GM21526 (cell line): ENCODE measurements around the gene LOXHD1.

ENCODE experiments used
- ATAC-seq: cut with Tn5 transposase; IDR thresholded peaks from one replicate; pipeline ENCODE4 v1.9.1; 2021; ENCODE audit warnings: moderate library complexity; ENCODE audit not compliant: unreplicated experiment, low FRiP score

LOXHD1 gene

DNA sequence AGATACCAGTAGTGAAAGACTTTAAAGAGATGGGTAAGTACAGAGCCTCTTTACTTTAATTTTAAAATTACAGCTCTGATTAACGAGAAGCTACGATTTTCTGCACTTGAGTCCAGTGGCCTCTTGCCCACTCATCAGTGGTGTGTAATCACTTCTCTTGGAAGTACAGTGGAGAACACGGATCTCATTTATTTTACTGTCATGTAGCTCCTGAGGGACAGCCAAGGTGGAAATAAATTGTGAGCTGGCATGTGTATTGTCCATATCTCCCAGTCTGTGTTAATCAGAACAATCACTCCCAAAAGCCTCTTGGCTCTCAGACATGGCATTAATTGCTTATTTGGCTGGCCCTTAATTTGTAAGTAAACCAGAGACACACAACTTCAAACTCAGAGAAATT is 69.4 kb downstream of the LOXHD1 start:
- no peak for ATAC-seq

DNA sequence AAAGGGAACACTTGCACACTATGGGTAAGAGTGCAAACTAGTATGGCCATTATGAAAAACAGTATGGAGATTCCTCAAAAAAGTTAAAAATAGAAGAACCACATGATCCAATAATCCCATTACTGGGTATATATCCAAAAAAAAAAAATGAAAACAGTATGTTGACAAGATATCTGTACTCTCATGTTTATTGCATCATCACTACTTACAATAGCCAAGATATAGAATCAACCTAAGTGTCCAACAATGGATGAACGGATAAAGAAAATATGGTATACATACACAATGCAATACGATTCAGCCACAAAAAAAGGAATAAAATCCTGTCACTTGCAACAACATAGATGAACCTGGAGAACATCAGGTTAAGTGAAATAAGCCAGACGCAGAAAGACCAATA is 73.3 kb downstream of the LOXHD1 start:
- no peak for ATAC-seq

DNA sequence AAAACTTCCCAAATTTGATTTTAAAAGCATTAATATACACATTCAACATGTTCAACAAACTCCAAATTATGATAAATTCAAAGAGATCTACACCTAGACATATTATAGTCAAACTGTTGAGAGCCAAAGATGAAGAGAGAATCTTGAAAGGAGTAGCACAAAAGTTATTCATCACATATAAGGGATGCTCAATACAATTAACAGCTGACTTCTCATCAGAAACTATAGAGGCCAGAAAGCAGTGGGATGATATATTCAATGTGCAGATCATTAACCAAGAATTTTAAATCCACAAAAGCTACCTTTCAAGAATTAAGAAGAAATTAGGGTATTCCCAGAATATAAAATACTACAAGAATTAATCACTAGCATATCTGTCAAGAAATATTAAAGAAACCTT is 75.4 kb downstream of the LOXHD1 start:
- no peak for ATAC-seq

DNA sequence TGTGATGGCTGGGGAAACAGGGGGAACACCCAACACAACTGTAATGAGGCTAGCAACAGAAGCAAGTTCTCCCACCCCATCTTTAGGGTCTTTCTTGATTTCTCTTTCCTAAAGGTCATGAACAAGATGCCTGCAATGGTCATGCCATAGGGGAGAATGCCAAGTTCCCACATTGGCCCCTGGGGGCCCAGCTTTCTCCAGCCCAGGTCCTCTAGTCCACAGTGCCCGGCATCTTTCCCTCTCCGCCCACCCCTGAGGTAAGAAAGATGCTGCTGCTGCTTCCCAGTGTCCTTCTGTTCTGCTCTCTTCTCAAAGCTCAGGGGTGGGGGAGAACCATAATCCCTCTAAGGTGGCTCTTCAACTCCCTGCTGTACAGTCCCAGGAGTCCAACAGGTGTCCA is 78.0 kb downstream of the LOXHD1 start:
- no peak for ATAC-seq

DNA sequence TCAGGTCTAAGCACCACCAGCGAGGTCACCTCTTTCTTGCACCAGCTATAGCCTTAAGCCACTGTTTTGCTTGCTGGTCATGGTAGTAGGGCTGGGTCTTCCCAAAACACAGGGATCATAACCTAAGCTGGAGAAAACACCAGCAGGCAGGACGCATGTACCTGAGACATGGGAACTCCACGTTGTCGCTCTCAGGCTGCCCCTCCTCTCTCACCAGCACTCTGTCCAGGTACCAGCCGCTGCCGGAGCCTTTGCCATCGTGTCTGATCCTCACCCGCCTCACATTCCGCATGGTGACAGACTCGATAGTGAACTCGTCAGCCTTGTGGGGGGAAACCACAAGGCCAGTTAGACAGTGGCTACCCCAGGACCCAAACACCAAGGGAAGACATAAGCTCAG is 79.5 kb downstream of the LOXHD1 start:
- ATAC-seq, result no peak

DNA sequence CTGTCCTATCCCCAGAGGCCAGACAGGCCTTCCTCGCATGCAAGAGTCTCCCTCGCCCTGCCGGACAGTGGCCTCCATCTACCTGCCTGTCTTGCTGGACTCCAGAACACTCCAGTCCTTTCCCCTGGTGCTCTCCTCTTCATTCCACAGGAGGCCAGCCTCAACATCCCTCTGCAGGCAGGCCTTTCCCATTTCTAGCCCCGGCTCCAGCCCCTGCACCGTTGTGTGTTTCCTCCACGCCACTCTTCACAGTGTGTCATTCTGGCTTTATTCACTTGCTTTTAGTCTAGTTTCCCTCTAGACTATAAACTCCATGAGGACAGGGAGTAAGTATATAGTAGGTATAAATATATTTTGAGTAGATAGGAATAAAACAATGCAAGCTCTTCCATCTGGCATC is 81.2 kb downstream of the LOXHD1 start:
- ATAC-seq, result no peak

DNA sequence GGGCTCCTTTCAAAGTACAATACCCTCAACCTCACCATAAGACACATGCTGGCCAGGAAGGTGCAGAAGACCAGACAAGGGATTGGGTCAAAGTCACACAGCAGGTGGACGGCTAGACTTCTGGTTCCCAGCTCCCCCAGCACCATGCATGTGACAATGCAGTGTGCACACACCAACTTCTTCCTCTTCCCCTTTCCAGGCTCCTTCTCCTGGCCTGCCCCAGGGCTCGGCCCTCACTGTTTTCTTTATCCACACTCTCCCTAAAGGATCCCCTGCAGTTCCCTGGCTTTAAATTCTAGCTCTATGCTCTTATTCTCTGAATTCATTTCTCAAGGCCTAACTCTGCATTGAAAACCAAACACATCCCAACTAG is 82.3 kb downstream of the LOXHD1 start:
- no peak for ATAC-seq

DNA sequence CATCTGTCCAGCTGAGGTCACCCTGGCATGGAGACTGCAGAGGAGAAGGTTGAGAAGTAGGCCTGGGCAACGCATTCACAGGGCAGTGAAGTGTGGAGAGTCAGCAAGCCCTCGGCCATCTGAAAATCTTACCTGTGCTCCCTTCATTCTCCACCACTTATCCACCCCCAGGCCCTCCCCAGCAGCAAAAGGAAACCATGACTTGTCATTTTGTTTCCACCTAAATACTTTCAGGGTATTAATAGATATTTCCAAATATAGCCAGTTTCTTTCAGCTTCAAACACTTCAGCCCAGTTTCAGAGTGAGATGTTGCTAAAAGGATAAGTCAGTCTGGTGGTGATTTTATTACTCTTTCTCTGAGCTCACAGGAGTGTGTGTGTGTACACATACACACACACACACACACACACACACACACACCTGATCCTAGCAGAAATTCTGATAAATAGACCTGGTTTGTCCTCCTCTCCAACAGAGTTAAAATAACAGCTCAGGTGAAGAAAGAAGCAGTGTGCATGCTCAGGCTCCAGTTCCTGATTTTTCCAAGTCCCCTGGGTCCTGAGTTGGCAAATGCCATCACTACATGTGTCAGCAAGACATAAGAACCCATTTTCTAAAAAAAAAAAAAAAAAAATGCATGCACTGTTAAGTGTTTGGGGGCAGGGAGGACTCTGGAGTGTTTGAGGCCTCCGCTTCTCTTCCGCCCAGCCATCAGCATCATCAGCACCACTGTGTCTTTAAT is 82.8 kb downstream of the LOXHD1 start:
- ATAC-seq, result no peak

DNA sequence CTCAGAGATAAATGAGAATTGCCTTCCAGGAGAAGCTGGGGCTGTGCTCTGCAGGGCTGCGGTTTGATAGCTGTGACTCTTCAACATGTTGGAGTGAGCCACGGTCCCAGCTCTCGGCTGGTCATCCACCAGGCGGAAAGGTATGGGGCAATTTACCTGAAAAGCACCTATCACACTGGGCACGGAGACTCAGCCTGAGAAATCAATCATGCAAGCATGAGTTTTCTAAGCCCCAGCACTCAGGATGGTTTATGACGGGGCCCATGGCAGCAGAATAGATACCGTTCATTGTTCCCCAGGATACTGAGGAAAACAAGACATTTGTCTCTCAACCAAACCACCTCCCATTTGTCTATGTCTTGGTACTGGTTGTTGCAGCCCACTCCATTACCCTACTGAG is 83.9 kb downstream of the LOXHD1 start:
- no peak for ATAC-seq

DNA sequence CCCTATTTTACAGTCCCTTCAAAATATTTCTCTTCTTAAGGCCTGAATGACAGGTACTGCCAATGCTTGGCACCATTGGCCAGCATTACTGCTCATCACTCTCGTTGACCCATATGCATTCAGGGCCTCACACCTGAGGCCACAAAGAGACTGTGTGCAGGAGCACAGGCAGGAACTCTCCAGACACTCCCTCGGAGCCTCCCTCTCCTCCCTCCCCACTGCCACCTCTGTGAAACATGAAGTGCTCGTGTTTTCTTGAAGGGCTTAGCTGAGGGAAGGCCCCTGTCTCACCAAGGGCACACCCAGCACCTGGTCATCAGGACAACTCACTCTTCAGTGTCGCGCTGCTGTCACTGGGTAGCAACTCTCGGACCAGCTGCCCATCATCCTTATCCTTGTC is 85.3 kb downstream of the LOXHD1 start:
- ATAC-seq, result no peak

DNA sequence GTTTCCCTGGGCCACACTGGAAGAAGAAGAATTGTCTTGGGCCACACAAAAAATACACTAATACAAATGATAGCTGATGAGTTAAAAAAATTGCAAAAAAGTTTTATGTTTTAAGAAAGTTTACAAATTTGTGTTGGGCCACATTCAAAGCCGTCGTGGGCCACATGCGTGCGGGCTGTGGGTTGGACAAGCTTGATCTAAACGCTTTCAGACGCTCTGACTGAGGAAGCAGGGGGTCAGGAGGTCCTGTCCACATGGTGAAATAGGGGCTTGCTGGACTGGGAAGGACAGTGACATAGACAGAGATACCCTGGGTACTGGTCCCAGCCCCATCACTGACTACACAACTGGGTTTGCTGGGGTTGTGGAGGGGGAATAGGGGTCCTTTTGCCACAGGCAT is 86.4 kb downstream of the LOXHD1 start:
- ATAC-seq, result no peak

DNA sequence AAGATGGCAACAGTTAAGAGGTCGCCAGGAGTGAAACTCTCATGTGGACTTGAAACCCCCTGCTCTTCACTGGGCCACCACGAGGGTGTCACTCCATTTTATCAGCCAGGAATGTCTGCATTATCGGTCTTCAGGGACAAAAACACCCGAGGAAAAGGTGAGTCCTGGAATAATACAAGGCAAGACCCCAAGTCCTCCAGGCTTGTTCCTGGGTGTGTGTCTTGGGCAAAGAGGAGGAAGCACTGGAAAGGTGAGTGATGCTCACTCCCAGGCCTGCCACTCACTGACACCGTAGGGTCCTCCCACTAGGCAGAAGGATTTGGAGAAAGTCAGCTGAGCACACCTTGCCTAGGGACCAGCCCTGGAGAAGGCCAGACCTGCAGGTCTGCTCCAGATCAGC is 86.9 kb downstream of the LOXHD1 start:
- ATAC-seq, result no peak

DNA sequence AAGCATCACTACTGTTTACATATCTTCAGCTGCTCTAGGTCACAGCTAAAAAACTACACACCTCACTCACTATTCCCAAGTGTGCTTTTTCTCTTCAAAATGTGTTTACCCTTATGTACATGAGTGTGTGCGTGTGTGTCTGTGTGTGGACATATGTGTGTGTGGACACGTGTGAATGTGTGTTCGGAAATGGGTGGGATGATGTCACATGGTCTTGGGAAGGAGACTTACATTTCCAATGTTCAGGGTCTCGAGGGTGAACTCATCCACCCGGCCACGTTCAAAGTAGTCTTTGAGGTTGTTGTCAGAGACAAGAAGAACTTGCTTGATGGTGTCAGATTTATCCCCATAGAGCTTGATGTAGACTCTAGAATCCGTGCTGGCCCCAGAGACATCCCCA is 87.8 kb downstream of the LOXHD1 start:
- ATAC-seq, result no peak

DNA sequence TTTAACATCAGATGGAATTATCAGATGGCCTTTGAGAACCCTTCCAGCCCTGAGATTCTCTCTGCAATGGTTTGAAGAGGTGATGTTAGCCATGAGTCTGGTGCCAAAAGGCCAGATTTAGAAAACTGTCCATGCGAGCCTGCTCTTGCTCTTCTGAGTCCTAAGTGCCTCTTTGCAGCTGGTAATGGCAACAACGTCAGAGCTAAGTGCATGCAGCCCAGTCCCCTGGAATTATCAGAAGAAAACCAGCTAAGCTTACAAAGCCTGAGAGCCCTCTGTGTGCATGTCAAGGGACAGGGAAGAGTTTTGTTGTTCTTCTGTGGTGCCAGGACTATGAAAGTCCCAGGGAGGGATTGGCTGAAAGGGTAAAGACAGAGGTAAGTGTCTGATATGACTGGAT is 89.8 kb downstream of the LOXHD1 start:
- ATAC-seq, result no peak

DNA sequence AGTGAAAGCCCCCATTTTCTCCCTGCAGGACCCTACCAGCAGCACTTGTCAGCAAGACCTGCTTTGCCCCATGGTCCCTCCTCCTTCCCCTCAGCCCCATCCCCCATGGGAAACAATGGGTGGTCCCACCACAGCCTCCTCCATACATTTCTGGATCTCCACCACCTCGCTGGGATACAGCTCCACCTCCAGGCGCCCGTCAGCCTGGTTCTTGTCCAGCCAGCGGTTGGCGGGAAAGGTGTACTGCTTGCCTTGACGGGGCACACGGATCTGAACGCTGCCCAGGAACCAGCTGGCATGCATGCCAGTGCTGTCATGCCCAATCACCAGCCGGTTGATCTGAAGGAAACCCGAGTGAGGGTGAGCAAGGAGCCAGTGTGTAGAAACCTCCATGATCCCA is 90.9 kb downstream of the LOXHD1 start:
- ATAC-seq, result no peak

DNA sequence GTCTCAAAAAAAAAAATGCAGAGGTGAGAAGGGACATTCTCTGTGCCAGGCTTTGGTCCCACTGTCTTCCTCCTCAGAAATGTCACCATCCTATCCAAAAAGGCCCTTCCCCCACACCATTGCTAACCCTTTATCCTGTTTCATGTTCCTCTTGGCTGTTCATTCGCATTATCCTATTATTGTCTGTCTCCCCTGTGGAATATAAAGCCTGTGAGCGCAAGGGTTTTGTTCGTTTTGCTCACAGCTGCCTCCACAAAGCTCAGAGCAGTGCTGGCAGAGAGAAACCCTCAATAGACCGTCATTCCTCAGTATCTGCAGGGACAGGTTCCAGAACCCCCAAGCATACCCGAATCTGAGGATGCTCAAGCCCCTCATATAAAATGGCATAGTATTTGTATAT is 91.8 kb downstream of the LOXHD1 start:
- no peak for ATAC-seq

DNA sequence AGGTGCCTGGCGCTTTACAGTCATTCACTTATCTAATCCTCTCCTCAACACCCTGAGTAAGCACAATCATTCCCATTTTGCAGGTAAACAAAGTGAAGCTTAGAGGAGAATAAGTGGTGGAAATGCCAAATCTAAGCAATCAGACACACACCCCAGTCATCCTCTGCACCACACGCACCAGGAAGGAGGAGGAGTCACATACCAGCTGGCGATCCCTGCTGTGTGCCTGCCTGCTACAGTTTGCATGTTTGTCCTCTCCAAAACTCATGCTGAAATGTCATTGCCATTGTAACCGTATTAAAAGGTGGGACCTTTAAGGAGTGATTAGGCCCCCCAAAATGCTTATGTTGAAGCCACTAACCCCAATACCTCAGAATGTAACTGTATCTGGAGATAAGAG is 93.7 kb downstream of the LOXHD1 start:
- ATAC-seq, result no peak

DNA sequence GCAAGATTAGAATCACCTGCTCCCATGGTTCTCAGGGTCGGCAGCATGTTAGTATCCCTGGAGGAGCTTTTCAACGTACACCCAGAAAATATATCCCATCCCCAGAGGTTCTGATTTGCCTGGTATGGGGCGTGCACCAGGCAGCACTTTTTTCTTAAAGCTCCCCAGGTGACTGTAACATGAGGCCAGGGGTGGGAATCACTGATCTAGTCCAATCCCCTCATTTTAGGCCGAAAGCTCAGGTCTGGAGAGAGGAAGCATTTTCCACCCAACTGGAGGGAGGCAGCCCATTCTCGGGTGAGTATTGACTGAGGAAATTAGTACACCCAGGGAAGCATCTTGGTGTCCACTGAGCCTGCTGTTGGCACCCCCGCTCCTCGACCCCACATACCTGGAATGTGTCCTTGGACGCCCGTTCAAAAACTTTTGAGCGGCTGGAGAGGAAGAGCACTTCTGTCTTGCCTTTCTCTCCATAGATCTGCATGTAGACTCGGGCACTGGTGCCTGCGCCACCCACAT is 94.3 kb downstream of the LOXHD1 start:
- ATAC-seq, result no peak

DNA sequence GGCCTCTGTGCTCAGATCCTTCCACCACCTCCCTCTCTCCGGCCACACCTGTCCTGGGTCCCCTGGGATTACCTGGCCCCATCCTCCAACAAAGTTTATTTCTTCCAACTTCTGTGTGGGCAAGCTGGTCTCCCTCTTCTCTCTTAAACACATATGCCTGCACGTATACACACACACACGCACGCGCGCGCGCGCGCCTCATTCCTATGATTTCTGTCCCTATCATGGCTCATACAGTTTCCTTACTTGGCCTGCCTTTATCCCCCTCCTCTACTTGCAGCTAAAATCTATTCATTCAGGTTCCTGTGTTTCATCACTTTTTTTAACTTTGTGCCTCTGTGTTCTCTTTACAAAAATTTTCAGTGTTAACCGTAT is 96.4 kb downstream of the LOXHD1 start:
- no peak for ATAC-seq

DNA sequence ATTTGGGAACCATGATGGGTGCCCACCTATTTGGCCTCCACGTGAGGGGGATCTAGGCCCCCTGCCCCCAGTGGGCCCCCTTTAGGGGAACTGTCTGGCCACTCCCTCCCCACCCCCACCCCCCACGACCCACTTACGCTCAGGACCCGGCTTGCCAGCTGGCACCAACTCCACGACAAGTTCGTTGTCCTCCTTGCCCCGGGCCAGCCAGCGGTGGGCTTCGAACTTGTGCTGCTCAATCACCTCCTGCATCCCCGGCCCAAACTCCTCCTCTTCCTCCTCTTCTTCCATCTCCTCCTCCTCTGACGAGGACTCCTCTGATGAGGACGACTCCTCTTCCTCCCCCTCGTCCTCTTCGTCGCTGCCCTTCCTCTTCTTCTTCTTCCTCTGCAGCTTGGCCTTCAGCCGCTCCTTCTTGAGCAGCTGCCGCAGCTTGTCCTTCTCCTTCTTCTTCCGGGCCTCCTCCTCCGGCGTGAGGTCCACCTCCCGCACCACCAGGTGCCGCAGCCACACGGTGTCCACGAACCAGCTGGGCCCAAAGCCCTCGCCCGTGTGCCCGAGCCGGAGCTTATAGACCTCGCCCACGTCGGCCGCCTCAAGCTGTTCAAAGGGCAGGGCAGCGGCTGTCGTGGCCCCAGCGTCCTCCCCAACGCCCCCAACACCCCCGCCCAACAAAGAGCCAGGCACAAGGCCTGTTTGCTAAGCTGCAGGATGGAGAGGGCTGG is 96.9 kb downstream of the LOXHD1 start:
- no peak for ATAC-seq

DNA sequence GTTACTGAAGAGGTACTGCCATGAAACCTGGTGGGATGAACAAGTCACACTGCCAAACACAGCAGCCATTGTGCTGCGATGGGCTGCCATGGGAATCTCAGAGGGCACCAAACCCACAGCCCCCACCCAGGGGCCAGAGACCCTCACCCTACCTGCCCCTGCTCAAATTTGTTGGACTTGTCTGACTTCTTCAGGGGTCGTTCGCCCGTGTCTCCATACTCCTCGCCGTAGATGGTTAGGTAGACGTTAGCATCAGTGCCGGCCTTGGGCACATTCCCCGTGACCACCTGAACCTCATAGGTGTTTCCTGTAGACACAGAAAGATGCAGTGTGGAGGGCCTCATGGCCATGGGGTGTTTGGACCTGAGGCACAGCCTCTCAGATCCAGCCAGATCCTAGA is 97.7 kb downstream of the LOXHD1 start:
- no peak for ATAC-seq

DNA sequence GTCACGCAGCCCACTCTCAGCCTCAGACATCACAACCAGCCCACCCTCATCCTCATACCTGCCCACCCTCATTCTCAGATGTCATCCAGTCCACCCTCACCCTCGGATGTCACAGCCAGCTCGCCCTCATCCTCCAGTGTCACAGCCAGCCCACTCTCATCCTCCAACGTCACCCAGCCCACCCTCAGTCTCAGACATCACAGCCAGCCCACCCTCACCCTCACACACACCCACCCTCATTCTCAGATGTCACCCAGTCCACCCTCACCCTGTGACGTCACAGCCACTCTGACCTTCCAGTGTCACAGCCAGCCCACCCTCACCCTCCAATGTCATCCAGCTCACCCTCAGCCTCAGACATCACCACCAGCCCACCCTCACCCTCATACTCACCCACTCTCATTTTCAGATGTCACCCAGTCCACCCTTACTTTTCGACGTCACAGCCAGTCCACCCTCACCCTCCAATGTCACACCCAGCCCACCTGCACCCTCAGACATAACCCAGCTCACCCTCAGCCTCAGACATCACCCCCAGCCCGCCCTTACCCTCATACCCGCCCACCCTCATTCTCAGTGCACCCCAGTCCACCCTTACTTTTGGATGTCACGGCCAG is 100.3 kb downstream of the LOXHD1 start:
- no peak for ATAC-seq
